Measurements from ENCODE around the gene MAP1S.

Gene MAP1S

GRCh38 chr19:17718947-17719711, at the start of gene MAP1S:
TSS of gene MAP1S (plus strand) at chr19:17719480. CDS start at chr19:17719503, 23 bp downstream.
- DNase-seq, result peak in 1 of 2 experiments; percentile 76

- peak in 1 of 2 experiments; percentile 21 for DNase-seq
Observed at GRCh38 chr19:17671906-17672305, 47.4 kb upstream of the MAP1S start.

GRCh38 chr19:17673937-17674799, 45.1 kb upstream of the MAP1S start:
- no peak for DNase-seq

- no peak for DNase-seq
Observed at GRCh38 chr19:17676295-17676694, 43.0 kb upstream of the MAP1S start.

GRCh38 chr19:17677002-17677401, 42.3 kb upstream of the MAP1S start:
- DNase-seq, result peak in 1 of 2 experiments; percentile 35

- DNase-seq, result no peak
Observed at GRCh38 chr19:17678836-17679235, 40.4 kb upstream of the MAP1S start.

GRCh38 chr19:17679526-17680229, 39.6 kb upstream of the MAP1S start:
- DNase-seq, result no peak

GRCh38 chr19:17680230-17680722, 39.0 kb upstream of the MAP1S start:
- no peak for DNase-seq

- DNase-seq, result no peak
Observed at GRCh38 chr19:17681505-17682125, 37.7 kb upstream of the MAP1S start.

- no peak for DNase-seq
Observed at GRCh38 chr19:17682273-17682672, 37.0 kb upstream of the MAP1S start.

GRCh38 chr19:17683078-17683477, 36.2 kb upstream of the MAP1S start:
- DNase-seq, result no peak

GRCh38 chr19:17684256-17684655, 35.0 kb upstream of the MAP1S start:
- DNase-seq, result no peak

GRCh38 chr19:17685451-17686022, 33.7 kb upstream of the MAP1S start:
- no peak for DNase-seq

GRCh38 chr19:17686023-17686521, 33.2 kb upstream of the MAP1S start:
- no peak for DNase-seq

- DNase-seq, result peak; percentile 28 to 44
Observed at GRCh38 chr19:17686592-17687024, 32.7 kb upstream of the MAP1S start.

GRCh38 chr19:17687141-17687856, 32.0 kb upstream of the MAP1S start:
- DNase-seq, result peak; percentile 47 to 57

- peak; percentile 59 to 71 for DNase-seq
Observed at GRCh38 chr19:17687857-17688784, 31.2 kb upstream of the MAP1S start, which contains the start of gene UNC13A. TSS of gene UNC13A (minus strand) at chr19:17688354. CDS start at chr19:17688199, 155 bp downstream.

GRCh38 chr19:17688853-17689595, 30.3 kb upstream of the MAP1S start:
- DNase-seq, result no peak

GRCh38 chr19:17692566-17692965, 26.7 kb upstream of the MAP1S start:
- no peak for DNase-seq
